Prostate gland (tissue), 2 donors: ENCODE results near the gene FGFRL1. TPM values are rescaled to one million over a fixed set of nuclear protein-coding genes. Genes with fewer than 3 reads are reported as not detected.

Source experiments
- DNase-seq: peaks from one replicate; pipeline ENCODE4 v3.0.0-alpha.2; 2019; ENCODE audit warnings: low spot score
- H3K27ac ChIP-seq, 2 donors: fragments of 200-600 bp; sonication (generic); 2 replicates each; pipeline ENCODE4 v1.5.1; 2017 to 2019
- H3K27me3 ChIP-seq: fragments of 200-600 bp; sonication (generic); replicated peaks from 2 replicates; pipeline ENCODE4 v1.5.1; 2019; ENCODE audit not compliant: insufficient read depth
- H3K36me3 ChIP-seq, 2 donors: fragments of 200-600 bp; sonication (generic); 1 replicate in 1 of 2; 2 replicates in 1 of 2; pipeline versions ENCODE4 v1.5.1 to v1.8.1; 2017 to 2019
- H3K4me1 ChIP-seq: fragments of 200-600 bp; sonication (generic); replicated peaks from 2 replicates; pipeline ENCODE4 v1.5.1; 2019
- H3K4me3 ChIP-seq, 2 donors: fragments of 200-600 bp; sonication (generic); 2 replicates each; pipeline ENCODE4 v1.5.1; 2017 to 2019
- H3K9me3 ChIP-seq: fragments of 200-600 bp; sonication (generic); 2 replicates; pipeline ENCODE4 v1.5.1; 2017
- CTCF ChIP-seq, 4 experiments: fragments of 200-600 bp in 2 of 4; fragments of 450-650 bp in 2 of 4; sonication (generic) in 2 of 4; IDR thresholded peaks; 1 replicate in 3 of 4; 2 replicates in 1 of 4; pipeline ENCODE4 v1.5.1; 2016 to 2019; ENCODE audit warnings: antibody characterized with exemption in 4 of 4, mild to moderate bottlenecking in 2 of 4, moderate library complexity in 2 of 4
- POLR2A ChIP-seq: fragments of 450-650 bp; IDR thresholded peaks from one replicate; pipeline ENCODE4 v1.6.1; 2016; ENCODE audit warnings: antibody characterized with exemption, mild to moderate bottlenecking
- POLR2AphosphoS5 ChIP-seq: sonication (generic); formaldehyde crosslinking; IDR thresholded peaks from one replicate; pipeline ENCODE4 v1.6.1; 2017; ENCODE audit warnings: antibody characterized with exemption
- whole genome bisulfite sequencing: methylation state at CpG from one replicate; pipeline ENCODE4 v1.1.5; 2018; 5-methylcytosine and 5-hydroxymethylcytosine counted together
- intact Hi-C: fragments of 100-400 bp; cut with DNase I; formaldehyde crosslinking; loops from one replicate; pipeline ENCODE4 v1.14.2; 2022
- total RNA-seq, 2 donors: library from RNA; depleted of rRNA; stranded (reverse); fragments of >200 nt; gene quantifications; one replicate each; pipeline ENCODE4 v1.1.0, GENCODE V29; 2016

Gene FGFRL1
- total RNA-seq, 2 donors from 2014 or later, result 26.6 to 29.4 TPM

- WGBS, result 11% methylated on average over 35 of the region's 35 CpGs
- intact Hi-C loops, result no loop called here
- H3K4me3 ChIP-seq, result peak overlapping the region in 1 of 2 donors; percentile 1
- H3K27me3 ChIP-seq, result no peaks in the 10 kb centered on the region
- H3K9me3 ChIP-seq, result no peaks in the 10 kb centered on the region
- no peak for TF ChIP-seq POLR2A
- TF ChIP-seq POLR2AphosphoS5, result no peak
- TF ChIP-seq CTCF (IDR thresholded peaks at IDR 0.05), result no peak
- peak overlapping the region in 1 of 2 donors; percentile 12 for H3K27ac ChIP-seq
- no peaks in the 10 kb centered on the region for H3K36me3 ChIP-seq
- no peak for DNase-seq
- peaks cover 1% of the 10 kb centered on the region for H3K4me1 ChIP-seq
Measured at GRCh38 chr4:1033840-1034551, 22.6 kb downstream of the FGFRL1 start.

DNA sequence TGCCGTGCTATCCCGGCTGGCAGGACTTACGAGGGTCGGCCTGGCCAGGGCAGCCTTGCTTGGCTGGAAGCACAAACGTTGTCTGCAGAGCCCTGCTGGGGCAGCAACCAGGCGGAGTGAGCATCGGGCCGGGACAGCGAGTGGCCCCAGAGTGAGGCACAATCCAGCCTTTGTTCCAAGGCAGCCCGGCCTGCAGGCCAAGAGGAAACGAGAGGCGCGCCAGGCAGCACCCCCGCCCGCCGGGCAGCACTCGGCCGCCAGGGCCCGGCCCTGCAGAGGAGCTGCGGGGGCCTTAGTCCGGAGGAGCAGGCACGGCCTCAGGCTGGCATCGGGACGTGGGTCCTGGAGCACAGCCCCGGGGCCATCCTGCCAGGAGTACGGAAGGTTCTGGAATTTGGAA is 24.1 kb downstream of the FGFRL1 start:
- Histone ChIP-seq H3K27me3 (no peaks in the 10 kb centered on the region), H3K27ac (no peak overlapping the region), H3K4me3 (no peak overlapping the region), H3K9me3 (no peaks in the 10 kb centered on the region), H3K4me1 (peaks cover 9% of the 10 kb centered on the region), H3K36me3 (no peaks in the 10 kb centered on the region)
- WGBS, result 43% methylated on average over 26 of the region's 26 CpGs
- intact Hi-C loops, result no loop called here
- TF ChIP-seq POLR2AphosphoS5 (no peak), CTCF (IDR thresholded peaks at IDR 0.05) (peak in 2 of 4 experiments; percentile 39 to 48), POLR2A (no peak)
- DNase-seq, result peak; percentile 52

DNA sequence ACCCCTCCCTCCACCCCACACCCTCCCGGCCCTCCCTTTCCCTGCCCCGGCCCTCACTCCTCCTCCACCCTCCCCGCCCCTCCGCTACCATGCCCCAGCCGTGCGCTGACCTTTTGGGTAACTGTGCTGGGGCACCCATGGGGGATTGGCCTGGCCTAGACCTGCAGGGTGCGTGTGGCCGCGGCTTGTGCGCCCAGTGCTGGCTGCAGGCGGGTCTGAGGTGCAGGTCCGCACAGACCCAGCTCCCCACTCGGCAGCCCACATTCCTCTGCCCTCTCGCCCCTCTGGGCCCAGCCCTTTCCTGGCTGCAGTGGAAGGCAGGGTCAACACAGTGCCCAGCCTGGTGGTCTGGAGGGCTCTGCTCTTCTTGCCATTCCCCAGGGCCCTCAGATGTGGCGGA is 24.7 kb downstream of the FGFRL1 start:
- Histone ChIP-seq H3K36me3 (no peaks in the 10 kb centered on the region), H3K4me3 (no peak overlapping the region), H3K27ac (no peak overlapping the region), H3K27me3 (no peaks in the 10 kb centered on the region), H3K9me3 (no peaks in the 10 kb centered on the region), H3K4me1 (peaks cover 9% of the 10 kb centered on the region)
- 91% methylated on average over 15 of the region's 15 CpGs for WGBS
- TF ChIP-seq POLR2A (no peak), CTCF (IDR thresholded peaks at IDR 0.05) (no peak), POLR2AphosphoS5 (no peak)
- DNase-seq, result no peak
- intact Hi-C loops, result no loop called here

DNA sequence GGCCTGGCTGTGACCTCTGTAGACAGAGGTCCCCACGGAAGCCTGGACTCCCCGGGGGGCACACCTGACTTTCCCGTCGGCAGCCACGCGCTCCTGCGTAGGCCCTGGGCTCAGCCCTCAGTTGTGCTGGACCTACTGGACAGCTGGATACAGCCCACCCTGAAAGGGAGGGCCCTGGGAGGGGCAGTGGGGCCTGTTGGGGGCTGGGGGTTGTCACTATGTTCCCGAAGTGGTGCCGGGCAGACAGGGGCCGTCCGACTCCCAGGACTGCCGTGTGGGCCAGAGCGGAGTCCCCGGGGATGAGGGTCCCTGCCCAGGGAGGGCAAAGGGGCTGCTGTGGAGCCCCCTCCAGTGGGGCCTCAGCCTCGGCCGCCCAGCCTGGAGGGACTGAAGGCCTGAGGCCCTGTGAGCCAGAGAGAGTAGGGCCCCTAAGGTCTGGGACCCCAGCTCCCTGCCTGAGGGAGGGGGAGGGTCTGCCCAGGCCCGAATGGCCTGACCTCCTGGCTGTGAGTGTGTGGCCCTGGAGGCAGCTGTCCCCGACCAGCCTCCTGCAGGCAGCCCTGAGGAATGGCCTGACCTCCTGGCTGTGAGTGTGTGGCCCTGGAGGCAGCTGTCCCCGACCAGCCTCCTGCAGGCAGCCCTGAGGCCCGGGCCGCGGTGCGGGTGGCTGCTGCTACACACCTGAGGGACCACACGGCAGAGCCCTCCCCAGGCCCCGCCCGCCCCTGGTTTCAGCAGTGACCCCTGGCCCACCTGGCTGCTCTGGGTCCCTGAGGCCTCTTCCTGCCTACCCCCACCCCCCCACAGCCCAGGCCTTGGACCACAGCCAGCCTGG is 25.8 kb downstream of the FGFRL1 start:
- intact Hi-C loops, result no loop called here
- Histone ChIP-seq H3K36me3 (no peaks in the 10 kb centered on the region), H3K4me3 (no peak overlapping the region), H3K27ac (no peak overlapping the region), H3K9me3 (no peaks in the 10 kb centered on the region), H3K27me3 (no peaks in the 10 kb centered on the region), H3K4me1 (peaks cover 15% of the 10 kb centered on the region)
- 93% methylated on average over 20 of the region's 26 CpGs for WGBS
- TF ChIP-seq CTCF (IDR thresholded peaks at IDR 0.05), result no peak
- no peak for TF ChIP-seq POLR2A
- no peak for TF ChIP-seq POLR2AphosphoS5
- no peak for DNase-seq
